ENCODE data around the gene TRIM69. TPM values are rescaled to one million over a fixed set of nuclear protein-coding genes. Genes with fewer than 3 reads are reported as not detected.

Gene TRIM69
- total RNA-seq, 2 experiments from 2014 or later, result 53.0 to 59.5 TPM

DNA sequence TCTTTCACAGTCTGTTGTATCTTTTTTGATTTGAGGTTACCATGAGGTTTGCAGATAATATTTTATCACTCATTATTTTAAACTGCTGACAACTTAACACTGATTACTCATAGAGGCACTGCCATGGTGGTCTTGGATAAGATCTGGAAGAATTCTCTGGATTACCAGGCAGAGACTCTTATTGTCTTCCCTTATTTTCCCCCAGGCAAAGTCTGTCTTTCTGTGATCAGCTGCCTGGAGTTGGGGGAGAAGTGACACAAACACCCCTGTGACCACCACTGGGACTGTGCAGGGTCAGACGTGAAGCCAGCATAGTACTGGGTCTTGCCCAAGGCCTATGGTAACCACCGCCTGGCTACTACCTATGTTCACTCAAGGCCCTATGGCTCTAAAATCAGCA lies 29.9 kb upstream of the TRIM69 start:
- no peak for ATAC-seq
- H3K4me3 Mint-ChIP-seq, result no peak overlapping the region
- ChIA-PET POLR2A (interaction anchor here (20.7 to 20.9 kb wide), 2 partner anchors 22 to 31 kb away, joined by 1989 to 2005 read pairs; partner anchors contain the start of genes SPG11 and TRIM69), CTCF (interaction anchor here (1.0 to 18.3 kb wide), 4 partner anchors 9 to 47 kb away, joined by 3 to 476 read pairs (median 6); partner anchors contain the start of gene SPG11)
- no peaks in the 10 kb centered on the region for H3K27me3 Mint-ChIP-seq (ENCODE audit: low read depth)
- H3K36me3 Mint-ChIP-seq (ENCODE audit: low read depth), result peaks cover 60% of the 10 kb centered on the region
- peaks cover 27% of the 10 kb centered on the region for H3K4me1 Mint-ChIP-seq (ENCODE audit: low read depth)
- peaks cover 25% of the 10 kb centered on the region for H3K9me3 Mint-ChIP-seq (ENCODE audit: insufficient read depth)
- peak overlapping the region; percentile 36 for H3K27ac Mint-ChIP-seq
- DNase-seq, result no peak

GRCh38 chr15:44706946-44707636 lies 29.2 kb upstream of the TRIM69 start:
- H3K4me1 Mint-ChIP-seq (ENCODE audit: low read depth), result peaks cover 25% of the 10 kb centered on the region
- ATAC-seq, result no peak
- no peak overlapping the region for H3K4me3 Mint-ChIP-seq
- ChIA-PET POLR2A (interaction anchor here (20.7 to 20.9 kb wide), 2 partner anchors 22 to 31 kb away, joined by 1989 to 2005 read pairs; partner anchors contain the start of genes SPG11 and TRIM69), CTCF (interaction anchor here (0.8 to 18.3 kb wide), 6 partner anchors 14 to 48 kb away, joined by 3 to 476 read pairs (median 5); partner anchors contain the start of gene SPG11)
- H3K36me3 Mint-ChIP-seq (ENCODE audit: low read depth), result peaks cover 62% of the 10 kb centered on the region
- no peak for DNase-seq
- no peak overlapping the region for H3K27ac Mint-ChIP-seq
- peaks cover 20% of the 10 kb centered on the region for H3K9me3 Mint-ChIP-seq (ENCODE audit: insufficient read depth)
- H3K27me3 Mint-ChIP-seq (ENCODE audit: low read depth), result no peaks in the 10 kb centered on the region

DNA sequence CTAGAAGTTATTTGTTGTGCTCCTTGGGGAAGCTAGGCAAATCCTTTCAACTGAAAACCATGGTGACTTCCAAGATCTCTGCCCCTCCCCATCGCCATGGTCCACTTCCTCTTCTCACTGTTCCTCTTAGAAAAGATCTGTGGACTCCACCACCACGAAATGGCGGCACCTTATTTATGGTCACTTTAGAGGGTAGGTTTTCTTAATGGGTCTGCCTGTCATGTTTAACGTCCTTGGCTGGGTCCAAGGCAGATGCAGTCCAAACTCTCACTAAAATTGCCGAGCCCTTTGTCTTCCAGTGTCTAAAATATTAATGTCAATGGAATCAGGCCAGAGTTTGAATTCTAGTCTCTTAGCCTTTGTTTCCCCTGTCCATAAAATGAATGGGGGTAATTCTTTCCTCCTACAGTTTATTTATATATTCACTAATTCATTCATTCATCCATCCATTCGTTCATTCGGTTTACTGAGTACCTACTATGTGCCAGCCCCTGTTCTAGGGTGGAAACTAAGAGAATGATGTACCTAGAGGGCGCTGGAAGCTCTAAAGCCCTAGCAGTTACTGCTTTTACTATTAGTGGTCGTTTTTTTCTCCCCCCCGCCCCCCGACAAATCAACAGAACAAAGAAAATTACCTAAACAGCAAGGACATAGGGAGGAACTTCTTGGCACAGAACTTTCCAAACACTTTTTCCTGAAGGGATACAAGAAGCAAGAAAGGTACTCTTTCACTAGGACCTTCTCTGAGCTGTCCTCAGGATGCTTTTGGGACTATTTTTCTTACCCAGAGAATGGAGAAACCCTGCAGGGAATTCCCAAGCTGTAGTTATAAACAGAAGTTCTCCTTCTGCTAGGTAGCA lies 25.9 kb upstream of the TRIM69 start:
- Mint-ChIP-seq H3K4me1 (ENCODE audit: low read depth) (peaks cover 33% of the 10 kb centered on the region), H3K36me3 (ENCODE audit: low read depth) (peaks cover 71% of the 10 kb centered on the region), H3K4me3 (peak overlapping the region; percentile 99), H3K9me3 (ENCODE audit: insufficient read depth) (no peaks in the 10 kb centered on the region), H3K27me3 (ENCODE audit: low read depth) (no peaks in the 10 kb centered on the region), H3K27ac (peak overlapping the region; percentile 96)
- CTCF ChIA-PET, result interaction anchor here (0.8 to 18.3 kb wide), 17 partner anchors 11 to 131 kb away, joined by 3 to 476 read pairs (median 7); partner anchors contain the start of genes SPG11 and TRIM69
- POLR2A ChIA-PET, result interaction anchor here (0.5 to 20.9 kb wide), 22 partner anchors 10 to 741 kb away, joined by 3 to 2005 read pairs (median 6); partner anchors contain the start of genes EIF3J, SPG11 and TRIM69
- no peak for ATAC-seq
- peak; percentile 66 for DNase-seq

GRCh38 chr15:44711096-44711742 lies 25.1 kb upstream of the TRIM69 start, which contains the start of the genes B2M and PATL2:
Gene B2M, plus strand, starts transcription at chr15:44711517. Its CDS starts 30 bp downstream, at chr15:44711547.
Gene PATL2, minus strand, starts transcription at chr15:44711323. Its CDS starts 34,833 bp downstream, at chr15:44676490.
- peak within 1 kb of the TSS; percentile 96 for H3K27ac Mint-ChIP-seq
- H3K4me3 Mint-ChIP-seq, result peak within 1 kb of the TSS; percentile 99
- CTCF ChIA-PET, result interaction anchor here (0.9 to 18.3 kb wide), 16 partner anchors 11 to 132 kb away, joined by 3 to 476 read pairs (median 8); partner anchors contain the start of genes SPG11 and TRIM69
- ATAC-seq (peak; percentile 73), DNase-seq (peak; percentile 97)
- peaks cover 74% of the 10 kb centered on the region for H3K36me3 Mint-ChIP-seq (ENCODE audit: low read depth)
- no peaks in the 10 kb centered on the region for H3K9me3 Mint-ChIP-seq (ENCODE audit: insufficient read depth)
- H3K27me3 Mint-ChIP-seq (ENCODE audit: low read depth), result no peaks in the 10 kb centered on the region
- peaks cover 38% of the 10 kb centered on the region for H3K4me1 Mint-ChIP-seq (ENCODE audit: low read depth)
- POLR2A ChIA-PET, result interaction anchor here (0.5 to 20.9 kb wide), 24 partner anchors 11 to 741 kb away, joined by 3 to 2005 read pairs (median 5); partner anchors contain the start of genes EIF3J, SPG11 and TRIM69

DNA sequence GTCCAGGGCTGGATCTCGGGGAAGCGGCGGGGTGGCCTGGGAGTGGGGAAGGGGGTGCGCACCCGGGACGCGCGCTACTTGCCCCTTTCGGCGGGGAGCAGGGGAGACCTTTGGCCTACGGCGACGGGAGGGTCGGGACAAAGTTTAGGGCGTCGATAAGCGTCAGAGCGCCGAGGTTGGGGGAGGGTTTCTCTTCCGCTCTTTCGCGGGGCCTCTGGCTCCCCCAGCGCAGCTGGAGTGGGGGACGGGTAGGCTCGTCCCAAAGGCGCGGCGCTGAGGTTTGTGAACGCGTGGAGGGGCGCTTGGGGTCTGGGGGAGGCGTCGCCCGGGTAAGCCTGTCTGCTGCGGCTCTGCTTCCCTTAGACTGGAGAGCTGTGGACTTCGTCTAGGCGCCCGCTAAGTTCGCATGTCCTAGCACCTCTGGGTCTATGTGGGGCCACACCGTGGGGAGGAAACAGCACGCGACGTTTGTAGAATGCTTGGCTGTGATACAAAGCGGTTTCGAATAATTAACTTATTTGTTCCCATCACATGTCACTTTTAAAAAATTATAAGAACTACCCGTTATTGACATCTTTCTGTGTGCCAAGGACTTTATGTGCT lies 24.5 kb upstream of the TRIM69 start:
- Mint-ChIP-seq H3K36me3 (ENCODE audit: low read depth) (peaks cover 80% of the 10 kb centered on the region), H3K4me3 (peak overlapping the region; percentile 99), H3K27ac (peak overlapping the region; percentile 96), H3K27me3 (ENCODE audit: low read depth) (no peaks in the 10 kb centered on the region), H3K4me1 (ENCODE audit: low read depth) (peaks cover 42% of the 10 kb centered on the region), H3K9me3 (ENCODE audit: insufficient read depth) (no peaks in the 10 kb centered on the region)
- ChIA-PET POLR2A (interaction anchor here (1.0 to 20.9 kb wide), 20 partner anchors 11 to 285 kb away, joined by 3 to 2005 read pairs (median 8); partner anchors contain the start of genes EIF3J, SPG11 and TRIM69), CTCF (interaction anchor here (1.0 to 18.3 kb wide), 12 partner anchors 11 to 128 kb away, joined by 3 to 476 read pairs (median 10); partner anchors contain the start of genes SPG11 and TRIM69)
- ATAC-seq (peak; percentile 37), DNase-seq (peak; percentile 73)

- no peaks in the 10 kb centered on the region for H3K9me3 Mint-ChIP-seq (ENCODE audit: insufficient read depth)
- peak overlapping the region; percentile 96 for H3K27ac Mint-ChIP-seq
- H3K27me3 Mint-ChIP-seq (ENCODE audit: low read depth), result no peaks in the 10 kb centered on the region
- ChIA-PET CTCF (interaction anchor here (0.8 to 18.3 kb wide), 7 partner anchors 11 to 129 kb away, joined by 3 to 476 read pairs (median 31); partner anchors contain the start of genes SPG11 and TRIM69), POLR2A (interaction anchor here (1.0 to 20.9 kb wide), 8 partner anchors 14 to 166 kb away, joined by 3 to 2005 read pairs (median 11); partner anchors contain the start of genes SPG11 and TRIM69)
- DNase-seq, result peak; percentile 83
- H3K36me3 Mint-ChIP-seq (ENCODE audit: low read depth), result peaks cover 81% of the 10 kb centered on the region
- peaks cover 48% of the 10 kb centered on the region for H3K4me1 Mint-ChIP-seq (ENCODE audit: low read depth)
- peak; percentile 24 for ATAC-seq
- H3K4me3 Mint-ChIP-seq, result peak overlapping the region; percentile 99
Measured at GRCh38 chr15:44712346-44713005, 23.9 kb upstream of the TRIM69 start.

DNA sequence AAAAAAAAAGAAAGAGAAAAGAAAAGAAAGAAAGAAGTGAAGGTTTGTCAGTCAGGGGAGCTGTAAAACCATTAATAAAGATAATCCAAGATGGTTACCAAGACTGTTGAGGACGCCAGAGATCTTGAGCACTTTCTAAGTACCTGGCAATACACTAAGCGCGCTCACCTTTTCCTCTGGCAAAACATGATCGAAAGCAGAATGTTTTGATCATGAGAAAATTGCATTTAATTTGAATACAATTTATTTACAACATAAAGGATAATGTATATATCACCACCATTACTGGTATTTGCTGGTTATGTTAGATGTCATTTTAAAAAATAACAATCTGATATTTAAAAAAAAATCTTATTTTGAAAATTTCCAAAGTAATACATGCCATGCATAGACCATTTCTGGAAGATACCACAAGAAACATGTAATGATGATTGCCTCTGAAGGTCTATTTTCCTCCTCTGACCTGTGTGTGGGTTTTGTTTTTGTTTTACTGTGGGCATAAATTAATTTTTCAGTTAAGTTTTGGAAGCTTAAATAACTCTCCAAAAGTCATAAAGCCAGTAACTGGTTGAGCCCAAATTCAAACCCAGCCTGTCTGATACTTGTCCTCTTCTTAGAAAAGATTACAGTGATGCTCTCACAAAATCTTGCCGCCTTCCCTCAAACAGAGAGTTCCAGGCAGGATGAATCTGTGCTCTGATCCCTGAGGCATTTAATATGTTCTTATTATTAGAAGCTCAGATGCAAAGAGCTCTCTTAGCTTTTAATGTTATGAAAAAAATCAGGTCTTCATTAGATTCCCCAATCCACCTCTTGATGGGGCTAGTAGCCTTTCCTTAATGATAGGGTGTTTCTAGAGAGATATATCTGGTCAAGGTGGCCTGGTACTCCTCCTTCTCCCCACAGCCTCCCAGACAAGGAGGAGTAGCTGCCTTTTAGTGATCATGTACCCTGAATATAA lies 23.0 kb upstream of the TRIM69 start:
- ATAC-seq (no peak), DNase-seq (no peak)
- ChIA-PET POLR2A (interaction anchor here (0.6 to 20.9 kb wide), 11 partner anchors 10 to 287 kb away, joined by 3 to 2005 read pairs (median 4); partner anchors contain the start of genes CTDSPL2, SPG11 and TRIM69), CTCF (interaction anchor here (0.7 to 18.3 kb wide), 12 partner anchors 11 to 135 kb away, joined by 3 to 476 read pairs (median 4); partner anchors contain the start of genes SPG11 and TRIM69)
- Mint-ChIP-seq H3K4me3 (peak overlapping the region; percentile 99), H3K36me3 (ENCODE audit: low read depth) (peaks cover 86% of the 10 kb centered on the region), H3K9me3 (ENCODE audit: insufficient read depth) (no peaks in the 10 kb centered on the region), H3K4me1 (ENCODE audit: low read depth) (peaks cover 56% of the 10 kb centered on the region), H3K27ac (peak overlapping the region; percentile 96), H3K27me3 (ENCODE audit: low read depth) (no peaks in the 10 kb centered on the region)

DNA sequence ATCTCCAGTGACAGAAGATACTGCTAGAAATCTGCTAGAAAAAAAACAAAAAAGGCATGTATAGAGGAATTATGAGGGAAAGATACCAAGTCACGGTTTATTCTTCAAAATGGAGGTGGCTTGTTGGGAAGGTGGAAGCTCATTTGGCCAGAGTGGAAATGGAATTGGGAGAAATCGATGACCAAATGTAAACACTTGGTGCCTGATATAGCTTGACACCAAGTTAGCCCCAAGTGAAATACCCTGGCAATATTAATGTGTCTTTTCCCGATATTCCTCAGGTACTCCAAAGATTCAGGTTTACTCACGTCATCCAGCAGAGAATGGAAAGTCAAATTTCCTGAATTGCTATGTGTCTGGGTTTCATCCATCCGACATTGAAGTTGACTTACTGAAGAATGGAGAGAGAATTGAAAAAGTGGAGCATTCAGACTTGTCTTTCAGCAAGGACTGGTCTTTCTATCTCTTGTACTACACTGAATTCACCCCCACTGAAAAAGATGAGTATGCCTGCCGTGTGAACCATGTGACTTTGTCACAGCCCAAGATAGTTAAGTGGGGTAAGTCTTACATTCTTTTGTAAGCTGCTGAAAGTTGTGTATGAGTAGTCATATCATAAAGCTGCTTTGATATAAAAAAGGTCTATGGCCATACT lies 21.1 kb upstream of the TRIM69 start:
- DNase-seq (no peak), ATAC-seq (no peak)
- Mint-ChIP-seq H3K27ac (peak overlapping the region; percentile 91), H3K27me3 (ENCODE audit: low read depth) (no peaks in the 10 kb centered on the region), H3K4me3 (peak overlapping the region; percentile 99), H3K4me1 (ENCODE audit: low read depth) (peaks cover 58% of the 10 kb centered on the region), H3K9me3 (ENCODE audit: insufficient read depth) (no peaks in the 10 kb centered on the region), H3K36me3 (ENCODE audit: low read depth) (peaks cover 90% of the 10 kb centered on the region)
- ChIA-PET CTCF (interaction anchor here (0.5 to 18.3 kb wide), 4 partner anchors 14 to 77 kb away, joined by 3 to 476 read pairs (median 245); partner anchors contain the start of genes SPG11 and TRIM69), POLR2A (interaction anchor here (0.6 to 20.9 kb wide), 8 partner anchors 14 to 289 kb away, joined by 3 to 2005 read pairs (median 4); partner anchors contain the start of genes EIF3J, SPG11 and TRIM69)
